ENCODE data around the gene PXK. TPM values are rescaled to one million over a fixed set of nuclear protein-coding genes. Genes with fewer than 3 reads are reported as not detected.

The PXK gene
- total RNA-seq, 1 experiment from 2014 or later, result 32.2 TPM

GRCh38 chr3:58383476-58383875 is 50.8 kb downstream of the PXK start:
- peak; percentile 80 for DNase-seq (ENCODE audit: low read depth)

- peak; percentile 99 for DNase-seq (ENCODE audit: low read depth)
These were observed 51.2 kb downstream of the PXK start for GRCh38 chr3:58383904-58384303.

- peak; percentile 3 for DNase-seq (ENCODE audit: low read depth)
These were observed 51.8 kb downstream of the PXK start for GRCh38 chr3:58384381-58385090.

- peak; percentile 66 for DNase-seq (ENCODE audit: low read depth)
These were observed 54.1 kb downstream of the PXK start for GRCh38 chr3:58386626-58387365.

- DNase-seq (ENCODE audit: low read depth), result no peak
These were observed 55.2 kb downstream of the PXK start for GRCh38 chr3:58387650-58388546.

- peak; percentile 9 for DNase-seq (ENCODE audit: low read depth)
These were observed 55.9 kb downstream of the PXK start for GRCh38 chr3:58388550-58389091.

GRCh38 chr3:58391156-58391865 is 58.6 kb downstream of the PXK start:
- no peak for DNase-seq (ENCODE audit: low read depth)

GRCh38 chr3:58392181-58392580 is 59.5 kb downstream of the PXK start:
- DNase-seq (ENCODE audit: low read depth), result no peak

GRCh38 chr3:58394339-58394738 is 61.6 kb downstream of the PXK start:
- DNase-seq (ENCODE audit: low read depth), result no peak

GRCh38 chr3:58398669-58399333 is 66.1 kb downstream of the PXK start:
- no peak for DNase-seq (ENCODE audit: low read depth)

GRCh38 chr3:58403513-58404109 is 70.9 kb downstream of the PXK start:
- no peak for DNase-seq (ENCODE audit: low read depth)

GRCh38 chr3:58404396-58404795 is 71.7 kb downstream of the PXK start:
- peak; percentile 87 for DNase-seq (ENCODE audit: low read depth)

GRCh38 chr3:58408906-58409305 is 76.2 kb downstream of the PXK start:
- DNase-seq (ENCODE audit: low read depth), result no peak

GRCh38 chr3:58409663-58410062 is 77.0 kb downstream of the PXK start:
- no peak for DNase-seq (ENCODE audit: low read depth)

GRCh38 chr3:58411036-58411435 is 78.3 kb downstream of the PXK start:
- peak; percentile 70 for DNase-seq (ENCODE audit: low read depth)

- DNase-seq (ENCODE audit: low read depth), result no peak
These were observed 79.4 kb downstream of the PXK start for GRCh38 chr3:58411851-58412830.

- DNase-seq (ENCODE audit: low read depth), result peak; percentile 63
These were observed 82.0 kb downstream of the PXK start for GRCh38 chr3:58414538-58415197.

GRCh38 chr3:58416191-58416590 is 83.5 kb downstream of the PXK start:
- no peak for DNase-seq (ENCODE audit: low read depth)

- DNase-seq (ENCODE audit: low read depth), result no peak
These were observed 84.4 kb downstream of the PXK start for GRCh38 chr3:58417075-58417474.
